WTC11 (cell line): ENCODE data around the gene RNF212.

Experiments
- CTCF ChIP-seq: fragments of 200-600 bp; IDR thresholded peaks from 2 replicates; pipeline ENCODE4 v1.8.0; 2022; ENCODE audit warnings: antibody characterized with exemption
- ESRRA ChIP-seq: sonication (generic); formaldehyde crosslinking; IDR thresholded peaks from 2 replicates; pipeline ENCODE4 v1.8.1; 2022; ENCODE audit warnings: mild to moderate bottlenecking, missing genetic modification reagents, borderline replicate concordance
- GTF2I ChIP-seq: fragments of 250-450 bp; sonication (Bioruptor Pico); conservative IDR thresholded peaks from 2 replicates; pipeline ENCODE4 v1.4.0; 2021; ENCODE audit warnings: mild to moderate bottlenecking
- RORB ChIP-seq: fragments of 250-450 bp; sonication (Bioruptor Pico); IDR thresholded peaks from 2 replicates; pipeline ENCODE4 v1.9.0; 2021; ENCODE audit warnings: mild to moderate bottlenecking

- TF ChIP-seq CTCF: no peak
- TF ChIP-seq ESRRA: no peak
- TF ChIP-seq GTF2I: no peak
- no peak for TF ChIP-seq RORB
Measured at GRCh38 chr4:1126506-1126905, 13.1 kb upstream of the RNF212 start.
